CD4-positive, alpha-beta T cell treated with Interleukin-1 beta for 1 hour (primary cell): ENCODE data around the gene USP9X.
"Not testable (repeated sequence)": the region's sequence is repeated elsewhere in the genome, so short reads cannot be mapped to it uniquely, and the experiment has no call there.

Experiments
- DNase-seq, 2 donors: peaks; one replicate each; pipeline ENCODE4 v3.0.0-alpha.2; 2020 to 2022

The USP9X gene

GRCh38 chrX:41085878-41086626 lies 807 bp downstream of the USP9X start:
- peak; percentile 49 to 57 for DNase-seq

DNA sequence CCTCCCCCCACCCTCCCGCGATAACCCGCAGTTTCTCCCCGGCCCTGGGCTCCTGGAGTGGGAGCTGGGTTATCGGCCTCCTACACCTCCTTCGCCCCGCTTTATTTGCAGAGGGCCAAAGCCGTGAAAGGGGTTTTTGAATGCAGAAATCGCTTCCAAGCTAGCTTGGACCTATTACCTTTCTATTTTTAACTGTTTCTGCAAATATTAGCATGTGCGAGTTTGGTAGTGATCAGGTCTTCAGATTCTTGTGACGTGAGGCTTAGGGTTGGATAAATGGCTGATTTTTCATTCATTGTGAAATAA lies 1.3 kb downstream of the USP9X start:
- DNase-seq, result no peak

DNA sequence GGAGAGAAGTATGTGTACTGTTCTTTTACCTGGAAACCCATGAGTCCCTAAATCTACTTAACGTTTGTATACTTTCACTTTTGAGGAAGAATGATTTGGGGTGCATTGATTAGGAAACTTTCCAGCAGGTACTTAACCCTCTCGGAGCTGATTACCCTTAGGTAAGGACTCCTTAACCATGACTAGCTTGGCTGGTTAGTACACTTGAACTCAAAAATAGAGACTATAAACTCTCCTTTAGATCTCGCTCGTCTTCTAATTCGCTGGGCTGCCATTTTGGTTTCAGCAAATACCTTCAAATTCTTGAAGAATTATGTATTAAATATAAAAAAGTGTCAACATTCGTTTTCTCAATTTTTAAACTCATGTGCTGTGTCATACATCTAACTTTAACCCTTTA lies 2.0 kb downstream of the USP9X start:
- no peak for DNase-seq

DNA sequence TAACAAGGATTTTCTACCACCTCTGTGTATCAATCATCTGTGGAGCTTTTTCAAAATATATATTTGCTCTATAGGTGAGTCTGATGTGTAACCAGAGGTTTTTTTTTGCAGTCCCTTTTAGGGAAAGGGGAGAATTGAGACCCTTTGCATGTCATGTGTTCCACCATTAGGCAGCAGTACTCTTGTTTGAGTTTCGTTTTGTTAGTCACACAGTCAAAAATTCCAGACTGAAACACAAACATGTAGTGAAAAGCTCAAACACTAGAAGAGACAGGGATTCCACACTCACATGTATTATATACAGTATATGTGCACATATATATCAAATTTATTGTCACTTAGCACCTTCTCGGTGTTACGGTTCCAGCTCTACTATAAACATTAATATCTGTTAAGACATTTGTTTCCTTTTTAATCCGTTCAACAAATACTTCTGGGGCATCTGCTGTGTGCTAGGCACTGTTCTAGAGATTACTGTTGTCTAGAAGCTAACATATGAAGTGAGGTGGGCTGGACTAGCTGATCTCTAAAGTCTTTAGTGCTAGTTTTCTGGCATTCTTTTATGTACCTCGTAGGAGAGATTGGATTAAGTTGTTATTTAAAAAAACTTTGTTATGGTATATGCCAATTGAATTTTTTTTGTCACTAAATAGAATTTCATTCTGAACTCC lies 5.5 kb downstream of the USP9X start:
- no peak for DNase-seq

DNA sequence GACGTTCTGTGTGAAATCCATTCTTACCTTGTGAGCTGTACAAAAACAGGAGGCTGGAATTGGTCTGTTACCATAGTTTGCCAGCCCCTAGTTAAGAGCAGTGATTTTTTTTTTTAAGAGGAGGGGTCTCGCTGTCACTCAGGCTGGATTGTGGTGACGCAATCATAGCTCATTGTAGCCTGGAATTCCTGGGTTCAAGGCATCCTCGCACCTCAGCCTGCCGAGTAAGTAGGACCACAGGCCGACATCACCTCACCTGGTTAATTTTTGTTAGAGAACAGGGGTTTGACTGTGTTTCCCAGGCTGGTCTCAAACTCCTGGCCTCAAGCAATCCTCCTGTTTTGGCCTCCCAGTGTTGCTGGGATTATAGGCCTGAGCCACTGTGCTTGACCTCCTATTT lies 7.5 kb downstream of the USP9X start:
- no peak for DNase-seq

GRCh38 chrX:41095174-41095573 lies 9.9 kb downstream of the USP9X start:
- DNase-seq, result no peak

GRCh38 chrX:41095908-41096307 lies 10.7 kb downstream of the USP9X start:
- DNase-seq, result no peak

GRCh38 chrX:41096339-41096955 lies 11.2 kb downstream of the USP9X start:
- no peak for DNase-seq

GRCh38 chrX:41097326-41097725 lies 12.1 kb downstream of the USP9X start:
- DNase-seq, result no peak

GRCh38 chrX:41100200-41100599 lies 15.0 kb downstream of the USP9X start:
- no peak for DNase-seq

DNA sequence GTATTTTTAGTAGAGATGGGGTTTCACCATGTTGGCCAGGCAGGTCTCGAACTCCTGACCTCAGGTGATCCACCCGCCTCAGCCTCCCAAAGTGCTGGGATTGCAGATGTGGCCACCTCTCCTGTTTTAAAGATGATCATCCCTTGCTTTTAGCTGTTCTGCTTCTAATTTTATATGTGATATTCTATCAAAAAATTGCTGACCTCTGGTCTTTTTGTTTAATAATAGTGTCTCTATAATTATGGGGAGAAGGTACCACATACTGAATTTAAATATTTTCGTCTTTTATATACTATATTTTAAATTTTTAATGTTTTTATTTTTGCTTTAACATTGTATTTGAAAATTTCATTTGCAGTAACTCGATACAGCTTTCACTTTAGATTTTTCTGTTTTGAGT lies 15.6 kb downstream of the USP9X start:
- no peak for DNase-seq

GRCh38 chrX:41105005-41105404 lies 19.8 kb downstream of the USP9X start:
- DNase-seq, result no peak

GRCh38 chrX:41106257-41106656 lies 21.0 kb downstream of the USP9X start:
- DNase-seq, result not testable (repeated sequence)

- DNase-seq, result no peak
Observed at GRCh38 chrX:41108007-41108406, 22.8 kb downstream of the USP9X start.

DNA sequence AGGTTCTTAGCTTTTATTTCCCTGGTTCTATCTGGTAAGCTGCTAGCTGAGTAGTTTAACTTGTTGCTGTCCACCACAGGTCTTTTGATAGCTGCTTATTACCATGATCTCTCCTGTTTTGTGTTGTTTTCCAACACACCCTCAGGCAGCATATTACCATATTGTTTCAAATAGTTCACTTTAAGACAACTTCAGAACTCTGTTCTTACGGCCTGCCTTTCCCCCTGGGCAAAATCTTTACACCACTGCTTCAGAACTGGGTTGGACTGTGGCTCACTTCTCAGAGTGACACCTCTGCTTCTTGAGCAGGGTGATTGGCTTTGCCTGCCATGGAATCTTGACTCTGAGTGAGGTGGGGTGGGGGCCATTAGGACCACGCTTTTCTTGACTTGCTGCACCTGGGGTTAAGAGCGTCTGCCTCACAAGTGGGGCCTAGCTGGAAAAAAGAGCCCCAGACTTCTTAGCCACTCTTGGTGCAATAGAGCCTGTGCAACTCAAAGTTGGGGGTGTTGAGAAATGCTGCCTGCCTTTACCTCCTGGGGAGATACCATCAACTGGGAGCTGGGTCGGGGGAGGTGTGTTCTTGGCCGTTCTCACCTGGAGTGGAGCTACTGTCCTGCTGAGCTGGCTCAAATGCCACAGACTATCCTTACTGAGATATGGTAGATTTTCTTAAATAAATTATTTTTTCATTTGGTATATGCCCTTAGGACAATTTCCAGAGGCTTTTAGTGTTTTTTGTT lies 23.4 kb downstream of the USP9X start:
- DNase-seq, result no peak

DNA sequence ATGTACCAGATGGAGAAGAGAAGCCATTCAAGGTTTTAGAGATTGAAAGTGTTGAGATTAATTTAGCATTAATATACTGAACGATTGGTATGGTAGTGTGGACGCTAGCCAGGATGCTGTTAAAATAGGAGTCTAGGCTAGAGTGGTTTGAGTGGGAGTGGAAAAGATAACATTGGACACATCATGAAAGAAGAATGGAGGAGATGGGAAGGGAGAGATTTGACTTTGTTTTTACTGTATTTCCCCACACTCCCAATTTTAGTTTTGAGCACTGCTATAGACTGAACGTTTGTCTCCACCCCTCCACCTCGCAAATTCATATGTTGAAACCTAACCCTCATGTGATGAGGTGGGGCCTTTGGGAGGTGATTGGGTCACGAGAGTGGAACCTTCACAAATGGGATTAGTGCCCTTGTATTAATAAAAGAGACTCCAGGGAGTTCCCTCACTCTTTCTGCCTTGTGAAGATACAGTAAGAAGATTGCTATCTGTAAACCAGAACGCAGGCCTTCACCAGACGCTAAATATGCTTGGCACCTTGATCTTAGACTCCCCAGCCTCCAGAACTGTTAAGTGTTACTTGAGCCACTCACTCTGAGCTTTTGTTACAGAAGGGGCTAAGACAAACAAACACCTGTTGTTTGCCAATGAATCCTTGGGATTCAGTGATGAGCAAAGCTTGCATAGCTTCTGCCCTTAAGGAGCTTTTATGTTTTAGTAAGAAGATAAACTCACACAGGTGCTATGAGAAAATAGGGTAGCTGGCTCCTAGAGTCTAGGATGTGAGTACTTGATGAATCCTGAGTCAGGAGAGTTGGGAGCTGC lies 25.8 kb downstream of the USP9X start:
- DNase-seq, result peak in 1 of 2 donors; percentile 24

DNA sequence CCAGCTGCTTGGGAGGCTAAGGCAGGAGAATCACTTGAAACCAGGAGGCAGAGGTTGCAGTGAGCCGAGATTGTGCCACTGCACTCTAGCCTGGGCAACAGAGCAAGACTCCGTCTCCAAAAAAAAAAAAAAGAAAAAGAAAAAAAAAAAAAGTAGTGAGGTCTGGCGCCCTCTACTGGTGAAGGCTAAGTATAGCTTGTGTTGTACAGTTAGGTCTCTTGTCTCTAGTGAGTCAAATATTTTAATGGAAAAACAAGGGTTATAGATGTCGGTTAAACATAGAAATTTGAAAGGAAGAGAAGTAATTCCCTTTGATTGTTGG lies 29.8 kb downstream of the USP9X start:
- DNase-seq, result peak; percentile 33 to 37

DNA sequence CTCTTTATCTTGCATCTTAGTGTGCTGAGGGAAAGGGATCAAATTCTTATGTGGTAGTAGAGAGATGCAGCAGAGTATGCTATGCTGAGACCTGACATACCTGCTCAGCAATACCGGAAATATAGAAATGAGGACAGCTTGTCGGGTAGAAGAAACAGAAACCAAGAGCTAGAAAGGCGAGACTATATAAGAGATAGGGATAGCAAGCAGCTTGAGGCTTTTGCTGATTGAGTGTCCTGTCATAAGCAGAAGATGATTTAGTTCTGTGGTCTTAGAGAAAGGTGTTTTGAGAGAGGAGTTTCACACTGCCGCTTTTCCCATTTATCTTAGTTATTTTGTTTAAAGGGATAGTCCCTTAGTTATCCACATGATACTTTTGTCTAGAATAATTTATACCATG lies 31.7 kb downstream of the USP9X start:
- peak in 1 of 2 donors; percentile 57 for DNase-seq

GRCh38 chrX:41118156-41118555 lies 32.9 kb downstream of the USP9X start:
- DNase-seq, result peak in 1 of 2 donors; percentile 24

- DNase-seq, result no peak
Observed at GRCh38 chrX:41119803-41120202, 34.6 kb downstream of the USP9X start.

- no peak for DNase-seq
Observed at GRCh38 chrX:41121766-41122165, 36.5 kb downstream of the USP9X start.

DNA sequence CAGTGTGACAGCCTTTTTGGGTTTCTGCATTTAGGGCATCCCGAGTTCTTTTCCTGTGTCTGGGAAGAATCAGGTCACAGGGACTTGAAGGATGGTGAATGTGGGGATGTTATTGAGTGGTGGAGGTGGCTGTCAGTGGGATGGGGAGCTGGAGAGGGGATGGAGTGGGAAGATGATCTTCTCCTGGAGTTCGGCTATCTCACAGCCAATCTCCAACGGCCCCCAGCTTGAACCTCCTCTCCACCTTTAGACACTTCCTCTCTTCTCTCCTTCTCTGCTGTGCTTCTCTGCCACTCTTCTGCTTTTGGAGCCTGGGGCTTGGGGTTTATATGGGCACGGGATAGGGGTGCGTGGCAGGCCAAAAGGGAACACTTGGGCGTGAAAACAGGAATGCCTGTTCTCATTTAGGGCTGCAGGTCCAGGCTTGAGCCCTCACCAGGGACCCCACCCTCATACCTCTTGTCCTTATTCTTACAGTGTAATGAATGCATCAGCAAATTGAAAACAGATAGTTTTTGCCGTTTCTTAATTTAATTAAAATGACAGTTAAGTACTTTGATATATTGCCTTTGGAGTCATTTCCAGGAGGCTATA lies 37.5 kb downstream of the USP9X start:
- DNase-seq, result no peak
